Activated CD4-positive, CD25-positive, alpha-beta regulatory T cell treated with anti-CD3 and anti-CD28 coated beads, Interleukin-2, amount 50 U/mL, for 24 hours (primary cell): Measurements from ENCODE around the gene NOX5.

Experiments
- ATAC-seq, 2 donors: fragments of 150-1000 bp; cut with Tn5 transposase; one replicate each; pipeline ENCODE4 v1.10.0; 2021; ENCODE audit warnings: mild to moderate bottlenecking in 1 of 2, moderate library complexity in 1 of 2

The NOX5 gene

DNA sequence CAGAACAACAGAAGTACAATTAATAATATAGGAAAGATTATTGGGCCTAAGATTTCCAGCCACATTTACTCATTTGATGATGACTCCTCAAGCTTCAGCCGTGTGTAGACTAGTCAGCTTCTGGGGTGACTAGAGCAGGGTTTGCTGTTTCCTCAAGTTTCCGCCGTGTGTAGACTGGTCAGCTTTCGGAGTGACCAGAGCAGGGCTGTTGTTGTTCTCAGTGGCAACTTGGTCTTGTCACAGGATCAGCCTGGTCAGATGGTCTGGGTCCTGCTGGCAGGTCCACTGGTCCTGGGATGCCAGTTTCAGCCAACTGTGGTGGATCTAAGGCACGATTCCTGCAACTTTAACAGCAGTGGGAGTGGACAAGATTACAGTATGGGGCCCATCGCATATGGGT lies 21.8 kb upstream of the NOX5 start:
- no peak for ATAC-seq

DNA sequence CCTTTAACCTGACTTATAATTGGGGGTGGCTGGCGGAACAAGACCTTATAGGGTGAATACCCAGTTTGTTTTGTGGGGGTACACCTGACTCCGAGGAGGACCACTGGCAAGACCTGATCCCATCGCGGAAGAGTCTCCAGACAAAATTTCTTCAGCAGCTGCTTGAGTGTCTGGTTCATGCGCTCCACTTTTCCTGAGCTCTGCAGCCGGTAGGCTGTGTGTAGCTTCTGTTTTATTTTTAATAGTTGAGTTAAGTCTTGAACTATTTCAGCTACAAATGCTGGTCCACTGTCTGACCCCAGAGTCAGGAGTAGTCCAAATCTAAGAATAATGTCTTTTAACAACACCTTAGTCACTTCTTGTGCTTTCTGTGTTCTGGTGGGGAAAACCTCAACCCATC lies 21.2 kb upstream of the NOX5 start:
- no peak for ATAC-seq

DNA sequence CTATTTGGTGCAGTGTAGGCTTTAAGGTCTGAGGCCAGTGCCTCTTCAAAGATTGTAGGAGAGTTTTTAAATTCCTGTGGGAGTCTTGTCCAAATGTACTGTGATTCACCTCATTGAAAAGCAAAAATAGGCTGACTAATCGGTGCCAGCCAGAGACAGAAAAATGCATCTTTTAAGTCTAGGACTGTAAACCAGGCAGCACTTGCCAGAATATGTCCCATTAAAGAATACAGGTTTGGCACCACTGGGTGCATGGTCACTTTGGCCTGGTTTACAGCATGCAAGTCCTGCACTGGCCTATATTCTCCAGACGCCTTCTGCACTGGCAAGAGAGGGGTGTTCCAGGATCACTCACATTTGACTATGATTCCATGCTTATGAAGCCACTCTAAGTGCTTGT lies 20.3 kb upstream of the NOX5 start:
- ATAC-seq, result no peak

DNA sequence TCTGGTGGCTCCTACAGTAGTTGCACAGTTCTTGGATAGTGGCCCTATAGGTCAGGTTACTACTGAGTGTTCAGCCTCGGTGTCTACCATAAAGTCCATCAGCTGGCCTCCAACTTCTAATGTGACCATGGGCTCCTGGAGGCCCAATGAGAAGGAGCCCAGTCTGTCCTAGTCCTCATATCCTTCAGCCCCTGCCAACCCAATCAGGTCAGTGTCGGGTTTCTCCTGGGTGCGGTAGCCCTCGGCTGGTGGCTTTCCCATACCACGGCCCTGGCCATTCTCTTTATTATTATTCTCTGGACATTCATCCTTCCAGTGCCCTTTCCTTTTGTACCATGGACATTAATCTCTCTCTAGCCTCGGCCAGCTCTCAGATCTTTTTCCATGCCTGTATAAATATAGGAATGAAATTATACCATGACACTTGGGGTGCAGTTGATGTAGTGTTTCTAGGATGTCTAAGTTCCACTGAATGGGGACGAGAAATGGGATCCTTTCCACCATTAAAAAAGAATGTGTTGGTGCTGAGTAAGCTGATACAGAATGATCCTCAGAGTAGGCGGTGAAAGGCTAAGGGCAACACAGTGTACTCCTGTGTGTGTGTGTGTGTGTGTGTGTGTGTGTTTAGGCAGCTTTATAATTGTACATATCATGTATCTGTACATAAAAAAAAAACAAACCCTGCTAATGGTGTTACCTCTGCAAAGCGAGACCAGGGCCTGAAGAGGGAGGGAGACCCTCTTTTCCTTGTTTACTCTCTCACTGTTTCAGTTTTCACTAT lies 19.3 kb upstream of the NOX5 start:
- ATAC-seq, result no peak

DNA sequence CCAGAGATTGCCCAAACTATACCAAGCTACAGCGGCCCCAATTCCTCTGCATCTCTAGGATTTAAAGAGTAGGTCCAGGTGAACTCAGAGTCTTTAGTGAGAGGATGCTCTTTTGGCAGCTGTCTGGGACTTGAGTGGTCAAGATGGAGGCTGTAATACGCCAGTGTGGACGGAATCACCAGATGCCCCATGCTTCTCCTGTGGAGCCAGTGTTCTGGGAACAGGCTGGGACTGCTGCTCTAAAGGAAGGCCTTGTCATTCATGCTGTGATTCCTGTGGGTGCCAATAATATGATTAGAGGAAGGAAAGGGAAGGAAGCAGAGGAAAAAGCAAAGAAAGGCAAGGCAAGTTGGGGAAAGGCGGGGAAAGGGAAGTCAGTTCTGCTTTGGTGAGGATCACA lies 17.4 kb upstream of the NOX5 start:
- no peak for ATAC-seq

DNA sequence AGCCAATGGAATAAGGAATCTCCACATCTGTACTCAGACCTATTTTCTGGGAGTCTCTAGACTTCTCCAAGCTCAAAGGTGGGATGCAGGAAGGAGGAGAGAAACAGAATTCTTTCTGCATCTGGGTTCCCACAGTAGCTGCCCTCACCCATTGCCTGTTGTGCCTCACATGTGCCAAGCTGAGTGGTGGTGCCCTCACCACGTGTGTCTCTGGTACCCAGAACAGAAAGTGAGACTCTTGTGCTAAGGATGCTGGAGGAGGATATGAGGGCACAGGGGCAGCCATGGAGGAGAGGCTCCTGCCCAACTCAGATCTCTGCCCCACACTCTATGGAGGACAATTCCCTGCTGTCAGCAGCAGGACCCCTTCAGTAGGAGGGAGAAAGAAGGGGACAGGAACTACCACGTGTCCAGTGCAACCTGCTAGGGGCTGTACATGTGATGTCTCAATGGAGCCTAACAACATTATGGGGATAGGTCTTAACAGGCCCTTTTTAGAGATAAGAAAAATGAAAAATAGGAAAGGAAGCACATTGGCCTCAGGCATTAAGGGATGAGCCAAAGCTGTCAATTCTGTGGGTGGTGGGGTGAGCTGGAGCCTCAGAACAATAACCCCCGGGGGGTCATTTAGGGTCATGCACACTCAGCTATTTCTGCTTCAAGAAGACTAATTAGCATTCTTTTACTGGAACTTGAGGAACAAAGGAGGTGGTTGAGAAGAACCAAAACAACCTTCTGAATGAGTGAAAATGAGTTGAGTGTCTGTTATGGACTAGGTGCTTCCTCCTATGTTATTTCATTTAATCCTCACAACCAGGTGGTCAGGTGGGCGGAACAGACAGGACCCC lies 16.3 kb upstream of the NOX5 start:
- no peak for ATAC-seq

DNA sequence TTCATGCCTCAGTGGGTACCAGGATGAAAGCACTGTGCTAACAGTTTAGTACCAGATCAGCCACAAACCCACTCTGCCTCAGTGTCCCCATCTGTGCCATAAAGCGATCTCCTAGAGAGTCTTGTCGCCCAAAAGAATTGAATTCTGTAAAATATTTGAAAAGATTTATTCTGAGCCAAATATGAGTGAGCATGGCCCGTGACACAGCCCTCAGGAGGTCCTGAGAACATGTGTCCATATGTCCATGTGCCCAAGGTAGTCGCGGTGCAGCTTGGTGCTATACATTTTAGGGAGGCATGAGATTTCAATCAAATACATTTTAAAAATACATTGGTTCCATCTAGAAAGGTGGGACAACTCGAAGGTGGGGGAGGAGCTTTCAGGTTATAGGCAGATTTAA lies 15.4 kb upstream of the NOX5 start:
- ATAC-seq, result no peak

DNA sequence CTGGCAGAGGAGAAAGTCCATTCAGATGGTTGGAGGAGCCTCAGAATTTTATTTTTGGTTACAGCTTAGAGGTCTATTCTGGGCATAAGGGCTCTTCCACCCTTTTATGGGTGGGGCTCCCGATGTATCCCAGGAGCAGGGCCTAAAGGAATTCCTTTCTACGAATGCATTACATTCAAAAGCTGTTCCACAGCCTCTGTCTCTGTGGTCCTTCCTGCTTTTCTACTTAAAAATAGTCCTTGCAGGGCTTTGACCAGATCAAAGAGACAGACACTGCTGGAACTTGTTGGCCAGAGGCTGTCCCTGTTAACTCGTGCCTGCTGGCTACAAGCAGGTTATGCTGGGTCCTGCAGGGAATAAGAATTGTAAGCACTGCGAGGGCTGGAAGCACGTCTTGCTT lies 14.4 kb upstream of the NOX5 start:
- no peak for ATAC-seq

DNA sequence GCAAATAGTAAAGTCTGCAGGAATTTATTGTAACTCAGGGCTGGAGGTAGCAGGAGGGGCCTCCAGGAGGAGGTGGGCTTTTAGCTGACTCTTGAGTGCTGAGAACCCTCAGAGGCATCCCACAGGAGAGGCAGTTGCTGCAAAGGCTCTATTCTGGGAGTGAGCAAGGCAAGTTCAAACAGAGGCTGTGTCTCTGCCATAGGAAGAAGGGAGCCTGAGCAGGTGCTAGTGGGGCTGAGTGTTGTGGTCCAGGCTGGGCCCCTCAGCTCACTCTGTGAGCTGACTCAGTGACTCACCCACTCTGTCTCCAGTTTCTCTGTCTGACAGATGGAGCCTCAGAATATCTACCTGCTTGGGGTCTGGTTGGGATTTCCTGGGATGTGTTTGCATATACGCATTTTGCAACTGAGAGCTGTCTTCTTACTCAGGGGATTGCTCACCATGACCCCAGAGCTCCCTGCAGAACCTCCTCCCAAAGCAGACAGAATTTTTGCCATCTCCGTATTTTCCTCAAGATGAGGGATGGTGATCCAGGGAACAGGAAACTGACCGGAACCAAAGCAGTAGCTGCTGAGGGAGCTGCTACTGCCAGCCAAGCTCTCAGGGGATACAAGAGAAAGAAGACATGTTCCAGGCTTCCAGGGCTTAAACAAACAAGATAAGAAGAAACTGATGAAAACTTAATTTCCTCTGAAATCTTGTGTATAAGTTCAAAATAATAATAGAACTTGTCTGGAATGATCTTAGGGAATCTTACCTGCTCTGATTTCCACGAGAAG lies 13.6 kb upstream of the NOX5 start:
- ATAC-seq, result no peak

DNA sequence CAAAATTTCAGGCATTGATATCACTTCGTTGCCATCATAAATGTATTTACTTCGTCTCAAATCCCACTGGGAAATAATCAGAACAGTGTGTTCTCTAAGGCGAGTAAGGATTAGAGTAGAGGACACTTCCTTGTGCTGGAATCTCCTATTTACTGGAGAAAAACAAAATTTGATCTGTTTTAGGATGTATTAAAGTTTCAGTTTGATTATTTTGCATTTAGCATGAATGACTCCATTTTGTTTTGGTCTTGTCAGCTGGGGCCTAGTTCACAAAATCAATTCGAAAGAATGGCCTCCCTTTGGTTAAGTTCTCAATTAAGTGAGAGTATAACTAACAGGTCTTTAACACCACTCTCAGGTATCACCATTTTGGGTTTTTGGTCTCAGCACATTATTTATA lies 11.7 kb upstream of the NOX5 start:
- no peak for ATAC-seq

DNA sequence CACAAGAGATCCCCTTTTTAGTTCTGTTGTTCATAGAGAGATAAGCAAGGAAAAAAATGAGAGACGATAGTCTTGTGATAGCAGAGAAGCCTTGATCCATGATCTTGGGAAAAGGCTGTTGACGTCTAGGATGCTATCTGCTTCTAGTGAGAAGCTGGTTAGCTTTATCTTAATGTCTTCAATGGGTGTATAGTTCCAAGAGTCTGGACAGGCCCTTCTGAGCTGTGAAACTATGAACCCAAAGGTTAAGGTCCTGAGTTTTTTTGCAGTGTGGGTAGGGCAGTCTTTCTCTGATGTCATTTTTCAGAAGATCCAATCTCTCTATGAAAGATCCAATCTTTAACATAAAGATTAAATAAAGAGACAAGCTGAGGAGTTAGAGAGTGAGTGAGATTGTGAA lies 10.5 kb upstream of the NOX5 start:
- no peak for ATAC-seq

DNA sequence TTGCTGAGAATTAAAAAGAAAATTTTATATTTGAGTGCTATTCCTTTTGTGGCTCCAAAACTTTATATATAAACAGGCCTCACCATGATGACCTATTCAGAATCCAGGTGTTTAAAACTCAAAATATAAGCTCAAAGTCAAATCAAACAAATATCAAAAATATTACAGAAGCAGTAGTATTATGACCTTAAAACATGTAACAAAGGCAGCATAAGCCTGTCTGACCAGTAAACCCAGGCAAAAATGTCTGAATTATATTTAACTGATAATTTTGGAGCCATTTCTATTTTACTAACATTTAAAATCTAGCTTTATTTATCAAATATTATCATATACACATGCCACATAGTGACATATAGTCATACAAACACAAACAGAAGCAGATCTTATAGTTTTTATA lies 6.4 kb upstream of the NOX5 start:
- ATAC-seq, result no peak

DNA sequence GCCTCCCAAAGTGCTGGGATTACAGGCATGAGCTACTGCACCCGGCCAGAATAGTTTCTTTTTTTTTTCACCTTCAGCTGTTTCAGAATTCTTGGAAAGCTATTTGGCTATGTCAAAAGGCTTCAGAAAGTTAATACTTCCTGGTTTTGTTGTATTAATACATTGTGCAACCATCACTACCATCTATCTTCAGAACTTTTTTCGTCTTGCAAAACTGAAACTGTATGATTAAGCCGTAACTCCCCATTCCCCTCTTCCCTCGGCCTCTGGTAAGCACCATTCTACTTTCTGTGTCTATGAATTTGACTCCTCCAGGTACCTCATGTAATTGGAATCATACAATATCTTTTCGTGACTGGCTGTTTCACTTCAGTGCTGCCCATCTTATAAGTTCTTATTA lies 5.2 kb upstream of the NOX5 start:
- ATAC-seq, result no peak

DNA sequence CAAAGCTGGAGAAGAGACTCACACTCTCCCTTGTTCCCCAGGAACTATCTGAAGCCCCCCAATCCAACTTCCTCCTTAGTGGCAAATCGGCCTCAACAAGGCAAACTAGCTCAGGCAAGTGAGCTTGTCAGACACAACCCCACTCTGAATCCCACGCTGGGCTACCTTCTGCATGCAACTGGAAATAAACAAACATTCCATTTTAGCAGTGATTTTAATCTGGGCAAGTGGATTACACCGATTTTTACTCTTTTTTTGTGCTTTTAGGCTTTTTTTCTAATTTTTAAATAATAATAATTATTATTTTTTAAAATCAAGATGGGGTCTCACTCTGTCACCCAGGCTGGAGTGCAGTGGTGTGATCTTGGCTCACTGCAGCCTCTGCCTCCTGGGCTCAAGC lies 2.9 kb upstream of the NOX5 start:
- no peak for ATAC-seq

DNA sequence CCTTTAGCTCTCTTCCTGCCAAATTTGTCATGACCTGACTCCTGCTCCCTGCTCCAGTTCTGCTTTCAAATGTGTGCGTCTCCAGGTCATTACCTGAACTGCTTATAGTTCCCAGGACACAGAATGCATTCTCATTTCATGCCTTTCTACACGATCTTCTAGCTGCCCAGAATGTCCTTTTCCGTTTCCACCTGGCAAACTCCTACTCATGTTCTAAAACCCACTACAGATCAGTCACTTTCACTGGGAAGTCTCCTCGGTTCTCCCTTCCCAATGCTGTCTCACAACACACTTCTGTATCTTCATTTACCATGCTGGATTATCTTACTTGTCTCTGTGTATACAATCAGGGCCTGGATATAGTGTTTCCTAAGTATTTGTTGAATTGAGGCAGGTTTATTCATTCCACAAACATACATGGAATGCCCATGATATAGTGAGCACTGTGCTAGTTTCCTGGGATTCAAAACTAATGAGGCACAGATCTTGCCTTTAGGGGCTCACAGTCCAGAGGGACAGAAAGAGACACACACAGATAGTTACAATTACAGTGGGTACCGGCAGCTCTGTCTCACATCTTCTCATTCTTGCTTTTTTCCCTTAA lies 1.6 kb upstream of the NOX5 start:
- ATAC-seq, result no peak

DNA sequence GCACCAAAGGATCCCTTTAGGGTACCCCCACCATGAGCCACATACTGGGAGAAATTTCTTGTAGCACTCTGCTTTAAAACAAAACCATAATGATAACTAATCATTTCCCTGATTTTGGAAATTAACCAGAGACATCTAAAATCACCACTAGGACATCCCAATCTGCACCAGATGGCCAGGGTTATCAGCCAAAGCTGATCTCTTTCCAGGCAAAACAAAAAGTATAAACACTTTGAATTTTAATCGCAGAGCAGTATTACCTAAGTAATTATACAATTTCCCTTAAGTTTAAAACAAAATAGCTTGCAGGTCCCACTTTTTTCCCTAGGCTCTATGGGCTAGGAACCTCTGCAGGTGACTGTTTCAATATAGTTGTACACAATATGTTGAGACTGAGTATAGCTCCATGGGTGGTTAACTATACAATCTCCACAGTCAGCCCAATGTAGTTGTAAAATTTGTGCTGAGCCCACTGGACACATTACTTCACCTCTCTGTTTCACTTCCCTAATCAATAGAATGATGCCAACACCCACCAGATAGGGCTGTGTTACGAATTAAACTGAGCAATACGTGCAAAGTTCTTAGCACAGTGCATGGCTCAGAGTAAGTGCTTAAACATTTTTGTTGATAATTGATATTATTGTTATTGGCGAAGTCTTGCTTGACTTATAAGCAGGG lies 629 bp upstream of the NOX5 start:
- no peak for ATAC-seq

DNA sequence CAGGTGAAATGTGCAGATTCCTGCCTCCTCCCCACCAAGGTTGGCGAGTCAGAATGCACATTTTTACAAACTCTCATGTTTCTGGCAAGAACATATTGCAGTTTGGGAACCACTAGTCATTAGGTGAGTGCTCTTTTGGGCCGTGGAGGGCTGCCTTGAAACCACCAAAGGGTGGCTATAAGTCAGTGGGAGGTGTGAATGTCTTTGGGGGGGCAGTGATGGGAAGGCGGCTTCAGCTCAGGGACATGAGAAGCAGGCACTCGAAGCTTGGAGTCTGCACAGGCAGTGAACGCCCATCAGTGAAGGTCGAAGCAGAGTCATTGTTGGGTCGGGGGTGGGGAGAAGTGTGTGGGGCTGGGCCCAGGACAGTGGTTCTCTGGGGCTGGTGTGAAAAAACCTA lies 1.1 kb downstream of the NOX5 start:
- ATAC-seq, result no peak

DNA sequence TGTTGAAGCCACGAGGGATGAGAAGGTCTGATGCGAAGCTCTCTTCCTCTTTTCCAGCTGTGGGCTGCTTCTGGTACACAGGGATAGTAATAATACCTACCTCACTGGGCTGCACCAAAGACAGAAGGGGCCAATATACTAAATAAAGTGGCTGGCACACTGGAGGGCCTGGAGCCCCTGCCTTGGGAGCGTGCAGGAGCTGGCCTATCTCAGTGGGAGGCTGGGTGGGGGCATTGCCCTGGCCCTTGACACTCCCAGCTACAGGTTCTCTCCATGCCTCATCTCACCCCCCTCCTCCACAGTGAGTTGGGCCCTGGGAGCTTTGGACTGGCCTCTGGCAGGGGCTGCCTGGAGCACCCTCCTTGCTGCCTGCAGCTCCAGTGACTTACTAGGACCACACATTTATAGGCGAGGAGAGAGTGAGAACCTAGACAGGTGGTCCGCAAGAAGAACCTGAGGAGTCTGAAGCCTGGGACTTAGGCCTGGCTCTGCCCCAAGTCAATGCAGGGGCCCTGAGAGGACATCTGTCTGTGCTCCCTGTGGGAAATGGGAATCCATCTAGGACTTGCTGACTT lies 1.6 kb downstream of the NOX5 start:
- no peak for ATAC-seq

DNA sequence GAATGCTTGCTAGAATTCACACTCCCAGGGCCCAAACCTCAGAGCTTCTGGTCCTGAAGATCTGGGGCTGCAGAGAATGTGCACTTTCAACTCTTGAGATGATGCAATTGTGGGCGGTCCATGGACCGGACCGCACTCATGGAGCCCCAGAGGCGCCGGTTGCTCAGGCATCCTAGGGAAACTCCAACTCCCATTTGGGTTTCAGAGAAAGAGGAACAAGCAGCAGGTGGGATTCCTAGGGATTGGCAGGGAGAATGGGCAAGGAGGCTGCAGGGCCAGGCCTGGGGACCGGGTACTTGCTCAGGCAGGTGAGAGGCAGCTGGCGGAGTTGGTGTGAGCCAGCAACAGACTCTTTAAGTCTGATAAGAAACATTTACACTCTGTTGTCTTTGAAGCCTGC lies 3.5 kb downstream of the NOX5 start:
- no peak for ATAC-seq

DNA sequence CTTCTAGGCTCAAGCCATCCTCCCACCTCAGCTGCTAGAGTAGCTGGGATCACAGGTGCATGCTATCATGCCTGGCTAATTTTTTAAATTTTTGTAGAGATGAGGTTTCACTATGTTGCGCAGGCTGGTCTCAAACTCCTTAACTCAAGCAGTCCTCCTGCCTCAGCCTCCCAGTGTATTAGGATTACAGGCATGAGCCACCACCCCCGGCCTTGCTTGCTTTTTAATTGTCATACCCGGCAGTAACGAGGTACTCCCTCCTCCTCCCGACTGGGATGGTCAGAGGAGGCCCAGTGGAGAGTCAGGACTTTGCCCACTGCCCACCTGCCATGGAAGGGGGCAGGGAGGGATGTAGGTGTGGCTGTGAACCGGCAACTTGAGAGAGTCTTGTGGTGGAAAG lies 4.5 kb downstream of the NOX5 start:
- ATAC-seq, result no peak

DNA sequence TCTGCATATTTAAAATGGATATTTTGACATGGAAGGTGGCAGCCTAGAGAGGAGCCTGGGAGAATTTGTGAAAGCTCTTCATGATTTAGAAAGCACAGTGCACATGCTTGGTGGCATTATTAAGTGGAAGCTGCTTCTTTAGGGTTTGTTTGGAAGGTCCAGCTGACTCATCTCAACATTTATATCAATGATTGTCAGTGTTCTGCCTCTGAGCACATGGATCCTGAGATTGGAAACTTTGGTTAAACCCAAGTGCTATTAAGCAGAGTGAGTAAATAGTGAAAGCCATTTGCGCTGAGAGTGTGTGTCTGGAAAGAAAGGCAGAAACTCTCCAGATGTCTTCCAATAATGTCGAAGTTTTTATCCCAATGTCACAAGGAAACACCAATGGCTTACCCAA lies 7.4 kb downstream of the NOX5 start:
- ATAC-seq, result no peak

DNA sequence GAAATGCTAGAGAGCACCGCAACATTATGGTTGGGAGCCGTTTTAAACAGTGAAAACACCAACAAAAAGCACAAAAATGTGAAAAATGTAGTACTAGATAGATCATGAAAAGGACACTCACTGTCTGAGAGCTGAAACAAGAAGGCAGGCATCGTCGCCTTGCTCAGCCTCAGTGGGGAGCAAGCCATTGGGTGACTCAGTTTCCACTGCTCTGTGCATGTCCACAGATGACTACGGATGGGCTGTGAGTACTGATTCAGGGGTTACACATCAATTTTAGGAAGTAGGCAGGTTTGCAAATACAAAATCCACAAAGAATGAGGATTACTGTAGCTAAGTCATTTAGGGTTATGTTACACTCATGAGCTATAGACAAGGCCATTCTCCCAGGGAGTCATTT lies 10.8 kb downstream of the NOX5 start:
- ATAC-seq, result no peak
